Esophagus muscularis mucosa (tissue), 4 donors: Measurements from ENCODE around the gene MAP7.

Experiments
- CTCF ChIP-seq, 3 experiments: fragments of 200-600 bp in 2 of 3; fragments of 450-650 bp in 1 of 3; sonication (generic) in 2 of 3; IDR thresholded peaks; one replicate each; pipeline ENCODE4 v1.5.1; 2017 to 2019; ENCODE audit warnings: antibody characterized with exemption in 3 of 3, mild to moderate bottlenecking in 2 of 3, moderate library complexity in 1 of 3
- EP300 ChIP-seq: sonication (generic); formaldehyde crosslinking; IDR thresholded peaks from one replicate; pipeline ENCODE4 v1.6.1; 2017; ENCODE audit warnings: antibody characterized with exemption
- POLR2A ChIP-seq: fragments of 450-650 bp; IDR thresholded peaks from one replicate; pipeline ENCODE4 v1.6.1; 2017; ENCODE audit warnings: antibody characterized with exemption, moderate library complexity, mild to moderate bottlenecking, low read depth

- TF ChIP-seq CTCF (IDR thresholded peaks at IDR 0.05) (no peak), EP300 (no peak), POLR2A (no peak)
Measured at GRCh38 chr6:136491251-136491650, 59.0 kb downstream of the MAP7 start.
